A549 (cell line): ENCODE results near the gene KANK2.
"Not testable (repeated sequence)": the region's sequence is repeated elsewhere in the genome, so short reads cannot be mapped to it uniquely, and the experiment has no call there.

ENCODE experiments used
- CEBPB ChIP-seq, 2 experiments: fragments of >200 bp in 1 of 2; sonication (Bioruptor Twin) in 1 of 2; formaldehyde crosslinking in 1 of 2; IDR thresholded peaks; 2 replicates each; pipeline ENCODE4 v1.6.1; 2012 to 2016
- CHD2 ChIP-seq: fragments of 150-350 bp; IDR thresholded peaks from 2 replicates; pipeline ENCODE4 v1.6.1; 2014; ENCODE audit warnings: low read length; ENCODE audit not compliant: partially characterized antibody
- E2F6 ChIP-seq: IDR thresholded peaks from 2 replicates; pipeline ENCODE4 v1.6.1; 2012; ENCODE audit warnings: low read depth, borderline replicate concordance
- JUNB ChIP-seq: fragments of >200 bp; sonication (Bioruptor Twin); formaldehyde crosslinking; IDR thresholded peaks from 2 replicates; pipeline ENCODE4 v1.6.1; 2016
- KDM1A ChIP-seq: fragments of 200-600 bp; sonication (generic); IDR thresholded peaks from 2 replicates; pipeline ENCODE4 v1.6.1; 2016; ENCODE audit warnings: low read depth, mild to moderate bottlenecking
- MAFK ChIP-seq: fragments of 450-650 bp; IDR thresholded peaks from 2 replicates; pipeline ENCODE4 v1.6.1; 2014; ENCODE audit not compliant: partially characterized antibody
- PHF8 ChIP-seq: fragments of 200-600 bp; sonication (generic); IDR thresholded peaks from 2 replicates; pipeline ENCODE4 v1.6.1; 2016; ENCODE audit warnings: low read depth, mild to moderate bottlenecking, antibody characterized with exemption, moderate library complexity, borderline replicate concordance
- POLR2A ChIP-seq: IDR thresholded peaks from 2 replicates; pipeline ENCODE4 v1.6.1; 2012; ENCODE audit warnings: mild to moderate bottlenecking, low read length
- TF ChIP-seq, protein P1 (sequence below): fragments of >200 bp; sonication (Bioruptor Twin); formaldehyde crosslinking; IDR thresholded peaks from 3 replicates; pipeline ENCODE4 v1.5.1; 2016
- TF ChIP-seq, protein P2 (sequence below): fragments of 200-600 bp; sonication (generic); IDR thresholded peaks from 2 replicates; pipeline ENCODE4 v1.6.1; 2016; ENCODE audit warnings: antibody characterized with exemption, mild to moderate bottlenecking, moderate library complexity

DNA sequence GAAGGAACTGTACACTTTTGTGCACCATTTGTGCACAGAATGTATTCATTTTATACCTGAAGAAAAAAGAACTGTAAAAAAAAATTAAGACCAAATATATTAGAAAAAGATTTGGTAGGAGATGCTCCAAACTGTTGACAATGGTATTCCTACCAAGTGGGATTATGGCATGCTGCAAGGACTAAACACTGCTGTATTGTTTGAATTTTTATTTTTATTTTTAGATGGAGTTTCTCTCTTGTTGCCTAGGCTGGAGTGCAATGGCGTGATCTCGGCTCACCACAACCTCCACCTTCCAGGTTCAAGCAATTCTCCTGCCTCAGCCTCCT, 36.9 kb downstream of the KANK2 start:
- not testable (repeated sequence) for TF ChIP-seq KDM1A; MAFK; E2F6; POLR2A; PHF8; CHD2; CEBPB (IDR thresholded peaks at IDR 0.05); JUNB
- TF ChIP-seq, protein P1, sequence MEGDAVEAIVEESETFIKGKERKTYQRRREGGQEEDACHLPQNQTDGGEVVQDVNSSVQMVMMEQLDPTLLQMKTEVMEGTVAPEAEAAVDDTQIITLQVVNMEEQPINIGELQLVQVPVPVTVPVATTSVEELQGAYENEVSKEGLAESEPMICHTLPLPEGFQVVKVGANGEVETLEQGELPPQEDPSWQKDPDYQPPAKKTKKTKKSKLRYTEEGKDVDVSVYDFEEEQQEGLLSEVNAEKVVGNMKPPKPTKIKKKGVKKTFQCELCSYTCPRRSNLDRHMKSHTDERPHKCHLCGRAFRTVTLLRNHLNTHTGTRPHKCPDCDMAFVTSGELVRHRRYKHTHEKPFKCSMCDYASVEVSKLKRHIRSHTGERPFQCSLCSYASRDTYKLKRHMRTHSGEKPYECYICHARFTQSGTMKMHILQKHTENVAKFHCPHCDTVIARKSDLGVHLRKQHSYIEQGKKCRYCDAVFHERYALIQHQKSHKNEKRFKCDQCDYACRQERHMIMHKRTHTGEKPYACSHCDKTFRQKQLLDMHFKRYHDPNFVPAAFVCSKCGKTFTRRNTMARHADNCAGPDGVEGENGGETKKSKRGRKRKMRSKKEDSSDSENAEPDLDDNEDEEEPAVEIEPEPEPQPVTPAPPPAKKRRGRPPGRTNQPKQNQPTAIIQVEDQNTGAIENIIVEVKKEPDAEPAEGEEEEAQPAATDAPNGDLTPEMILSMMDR, result not testable (repeated sequence)
- TF ChIP-seq, protein P2, sequence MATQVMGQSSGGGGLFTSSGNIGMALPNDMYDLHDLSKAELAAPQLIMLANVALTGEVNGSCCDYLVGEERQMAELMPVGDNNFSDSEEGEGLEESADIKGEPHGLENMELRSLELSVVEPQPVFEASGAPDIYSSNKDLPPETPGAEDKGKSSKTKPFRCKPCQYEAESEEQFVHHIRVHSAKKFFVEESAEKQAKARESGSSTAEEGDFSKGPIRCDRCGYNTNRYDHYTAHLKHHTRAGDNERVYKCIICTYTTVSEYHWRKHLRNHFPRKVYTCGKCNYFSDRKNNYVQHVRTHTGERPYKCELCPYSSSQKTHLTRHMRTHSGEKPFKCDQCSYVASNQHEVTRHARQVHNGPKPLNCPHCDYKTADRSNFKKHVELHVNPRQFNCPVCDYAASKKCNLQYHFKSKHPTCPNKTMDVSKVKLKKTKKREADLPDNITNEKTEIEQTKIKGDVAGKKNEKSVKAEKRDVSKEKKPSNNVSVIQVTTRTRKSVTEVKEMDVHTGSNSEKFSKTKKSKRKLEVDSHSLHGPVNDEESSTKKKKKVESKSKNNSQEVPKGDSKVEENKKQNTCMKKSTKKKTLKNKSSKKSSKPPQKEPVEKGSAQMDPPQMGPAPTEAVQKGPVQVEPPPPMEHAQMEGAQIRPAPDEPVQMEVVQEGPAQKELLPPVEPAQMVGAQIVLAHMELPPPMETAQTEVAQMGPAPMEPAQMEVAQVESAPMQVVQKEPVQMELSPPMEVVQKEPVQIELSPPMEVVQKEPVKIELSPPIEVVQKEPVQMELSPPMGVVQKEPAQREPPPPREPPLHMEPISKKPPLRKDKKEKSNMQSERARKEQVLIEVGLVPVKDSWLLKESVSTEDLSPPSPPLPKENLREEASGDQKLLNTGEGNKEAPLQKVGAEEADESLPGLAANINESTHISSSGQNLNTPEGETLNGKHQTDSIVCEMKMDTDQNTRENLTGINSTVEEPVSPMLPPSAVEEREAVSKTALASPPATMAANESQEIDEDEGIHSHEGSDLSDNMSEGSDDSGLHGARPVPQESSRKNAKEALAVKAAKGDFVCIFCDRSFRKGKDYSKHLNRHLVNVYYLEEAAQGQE, result not testable (repeated sequence)
